HG03442 (cell line): ENCODE measurements around the gene CBX4.

ENCODE experiments used
- ATAC-seq: cut with Tn5 transposase; IDR thresholded peaks from one replicate; pipeline ENCODE4 v1.9.1; 2021; ENCODE audit warnings: mild to moderate bottlenecking, moderate library complexity; ENCODE audit not compliant: unreplicated experiment

CBX4 gene

GRCh38 chr17:79831265-79832217, 7.7 kb downstream of the CBX4 start:
- ATAC-seq: no peak

DNA sequence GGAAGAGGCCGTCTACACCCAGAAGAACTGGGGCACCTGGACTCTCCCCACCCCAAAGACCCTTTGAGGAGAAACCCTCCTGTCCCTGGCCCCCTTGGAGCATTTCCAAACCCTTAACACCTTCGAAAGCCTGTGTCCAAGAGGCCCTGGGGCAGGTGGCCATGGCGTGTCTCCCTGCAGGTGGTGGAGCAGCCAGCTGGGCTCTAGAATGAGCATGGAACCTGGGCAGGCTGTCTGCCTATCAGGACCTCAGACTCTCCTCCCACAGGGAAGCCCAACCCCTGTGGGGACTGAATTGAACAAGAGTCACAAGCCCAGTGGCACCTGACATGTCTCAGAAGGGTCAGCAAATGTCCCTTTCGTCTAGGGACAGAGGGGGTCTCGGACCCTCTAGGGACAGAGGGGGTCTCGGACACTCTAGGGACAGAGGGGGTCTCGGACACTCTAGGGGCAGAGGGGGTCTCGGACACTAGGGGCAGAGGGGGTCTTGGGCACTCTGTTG, 8.4 kb downstream of the CBX4 start:
- no peak for ATAC-seq

GRCh38 chr17:79830303-79830702, 8.9 kb downstream of the CBX4 start:
- ATAC-seq: no peak

GRCh38 chr17:79829457-79829856, 9.8 kb downstream of the CBX4 start:
- no peak for ATAC-seq

GRCh38 chr17:79829004-79829403, 10.2 kb downstream of the CBX4 start:
- no peak for ATAC-seq

DNA sequence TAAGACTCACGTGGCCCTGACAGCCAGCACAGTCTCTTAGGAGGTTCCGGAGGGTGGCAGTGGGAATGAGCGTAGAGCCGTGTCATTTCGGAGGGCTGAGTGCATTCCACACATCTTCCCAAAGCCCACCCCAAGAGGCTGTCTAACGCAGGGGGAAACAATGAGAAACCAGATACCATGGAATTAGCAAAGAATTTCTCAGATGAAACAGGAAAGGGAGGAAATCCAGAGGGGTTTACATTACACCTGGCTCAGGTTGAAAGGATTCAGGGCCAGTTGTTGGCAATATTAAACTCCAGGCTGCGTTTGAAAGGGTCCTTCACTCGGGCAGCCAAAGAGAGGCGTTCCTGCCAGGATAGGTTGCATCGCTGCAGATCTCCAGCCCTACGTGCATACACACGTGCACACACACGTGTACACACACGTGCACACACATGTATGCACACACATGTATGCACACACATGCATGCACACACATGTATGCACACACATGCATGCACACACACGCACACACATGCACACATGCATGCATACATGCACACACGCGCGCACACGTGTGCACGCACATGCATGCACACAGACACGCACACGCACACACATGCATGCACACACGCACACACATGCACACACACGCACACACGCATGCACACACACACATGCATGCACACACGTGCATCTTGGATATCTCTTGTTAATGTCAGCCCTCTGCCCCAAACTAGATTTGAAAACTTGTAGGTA, 12.2 kb downstream of the CBX4 start:
- ATAC-seq: no peak

GRCh38 chr17:79826204-79826680, 13.0 kb downstream of the CBX4 start:
- ATAC-seq: no peak

- no peak for ATAC-seq
Observed at GRCh38 chr17:79825580-79825921, 13.7 kb downstream of the CBX4 start.

- no peak for ATAC-seq
Observed at GRCh38 chr17:79824893-79825579, 14.2 kb downstream of the CBX4 start.

GRCh38 chr17:79824234-79824633, 15.0 kb downstream of the CBX4 start:
- no peak for ATAC-seq

DNA sequence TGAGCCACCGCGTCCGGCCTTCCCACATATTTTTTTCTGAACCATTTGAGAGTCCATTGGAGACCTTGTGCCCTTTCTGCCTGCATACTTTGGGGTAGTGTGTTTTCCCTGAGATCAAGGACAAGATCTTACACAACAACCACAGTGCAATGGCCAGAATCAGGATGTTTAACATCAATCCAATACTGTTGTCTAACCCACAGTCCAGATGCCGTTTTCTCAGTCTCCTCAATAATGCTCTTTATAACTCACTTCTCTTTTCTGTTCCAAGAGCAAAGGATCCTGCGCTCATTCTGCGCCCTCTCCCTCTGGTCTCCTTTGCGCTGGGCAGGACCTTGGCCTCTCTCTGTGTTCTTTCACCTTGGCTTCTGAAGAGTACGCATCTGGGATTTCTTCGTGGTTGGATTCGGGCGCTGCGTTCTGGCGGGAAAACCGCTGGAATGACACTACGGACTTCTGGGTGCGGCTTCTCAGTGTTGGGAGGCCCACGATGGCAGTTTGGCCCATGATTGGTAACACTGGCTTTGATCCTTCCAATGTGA, 16.6 kb downstream of the CBX4 start:
- no peak for ATAC-seq

- ATAC-seq: no peak
Observed at GRCh38 chr17:79821331-79822095, 17.7 kb downstream of the CBX4 start.

GRCh38 chr17:79820959-79821330, 18.3 kb downstream of the CBX4 start:
- ATAC-seq: no peak

GRCh38 chr17:79819534-79820276, 19.5 kb downstream of the CBX4 start:
- no peak for ATAC-seq

- no peak for ATAC-seq
Observed at GRCh38 chr17:79819085-79819484, 20.2 kb downstream of the CBX4 start.

GRCh38 chr17:79818026-79818758, 21.0 kb downstream of the CBX4 start:
- ATAC-seq: no peak

- no peak for ATAC-seq
Observed at GRCh38 chr17:79815836-79816461, 23.3 kb downstream of the CBX4 start.
